ENCODE results near the gene C11orf86.

DNA sequence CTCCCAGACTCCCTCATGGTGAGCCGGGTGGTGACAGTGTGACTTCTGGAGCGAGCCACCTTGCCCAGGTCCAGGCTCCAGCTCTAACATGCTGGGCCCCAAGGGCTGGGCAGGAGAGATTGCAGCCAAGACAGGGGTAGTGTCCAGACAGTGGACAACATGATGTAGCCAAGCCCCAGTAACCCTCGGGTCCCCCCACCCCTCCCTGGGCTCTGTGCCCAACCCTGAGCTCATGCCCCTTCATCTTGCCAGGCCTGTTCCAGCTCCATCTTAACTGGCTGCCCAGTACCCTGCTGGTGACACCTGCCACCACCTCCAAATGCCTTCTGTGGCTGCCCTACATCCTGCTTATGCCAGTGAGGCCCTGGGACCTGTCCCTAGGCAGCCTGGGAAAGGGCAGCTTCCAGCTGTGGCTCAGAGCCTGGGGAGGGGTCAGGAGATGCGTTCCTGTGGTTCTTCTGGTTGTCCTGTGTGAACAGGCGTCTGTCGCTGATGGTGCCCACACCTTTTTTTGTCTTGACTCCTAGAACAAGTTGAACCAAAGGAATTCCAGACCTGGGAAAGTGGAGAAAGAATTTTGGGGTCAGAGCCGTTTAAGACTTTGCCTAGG lies 35.3 kb downstream of the C11orf86 start:
- TF ChIP-seq, protein P1, sequence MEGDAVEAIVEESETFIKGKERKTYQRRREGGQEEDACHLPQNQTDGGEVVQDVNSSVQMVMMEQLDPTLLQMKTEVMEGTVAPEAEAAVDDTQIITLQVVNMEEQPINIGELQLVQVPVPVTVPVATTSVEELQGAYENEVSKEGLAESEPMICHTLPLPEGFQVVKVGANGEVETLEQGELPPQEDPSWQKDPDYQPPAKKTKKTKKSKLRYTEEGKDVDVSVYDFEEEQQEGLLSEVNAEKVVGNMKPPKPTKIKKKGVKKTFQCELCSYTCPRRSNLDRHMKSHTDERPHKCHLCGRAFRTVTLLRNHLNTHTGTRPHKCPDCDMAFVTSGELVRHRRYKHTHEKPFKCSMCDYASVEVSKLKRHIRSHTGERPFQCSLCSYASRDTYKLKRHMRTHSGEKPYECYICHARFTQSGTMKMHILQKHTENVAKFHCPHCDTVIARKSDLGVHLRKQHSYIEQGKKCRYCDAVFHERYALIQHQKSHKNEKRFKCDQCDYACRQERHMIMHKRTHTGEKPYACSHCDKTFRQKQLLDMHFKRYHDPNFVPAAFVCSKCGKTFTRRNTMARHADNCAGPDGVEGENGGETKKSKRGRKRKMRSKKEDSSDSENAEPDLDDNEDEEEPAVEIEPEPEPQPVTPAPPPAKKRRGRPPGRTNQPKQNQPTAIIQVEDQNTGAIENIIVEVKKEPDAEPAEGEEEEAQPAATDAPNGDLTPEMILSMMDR (IDR thresholded peaks at IDR 0.05) = no peak
- no peak for TF ChIP-seq POLR2A (IDR thresholded peaks at IDR 0.05)
